Measurements from ENCODE around the gene ABCC5.
"Not testable (repeated sequence)": the region's sequence is repeated elsewhere in the genome, so short reads cannot be mapped to it uniquely, and the experiment has no call there.

Gene ABCC5

DNA sequence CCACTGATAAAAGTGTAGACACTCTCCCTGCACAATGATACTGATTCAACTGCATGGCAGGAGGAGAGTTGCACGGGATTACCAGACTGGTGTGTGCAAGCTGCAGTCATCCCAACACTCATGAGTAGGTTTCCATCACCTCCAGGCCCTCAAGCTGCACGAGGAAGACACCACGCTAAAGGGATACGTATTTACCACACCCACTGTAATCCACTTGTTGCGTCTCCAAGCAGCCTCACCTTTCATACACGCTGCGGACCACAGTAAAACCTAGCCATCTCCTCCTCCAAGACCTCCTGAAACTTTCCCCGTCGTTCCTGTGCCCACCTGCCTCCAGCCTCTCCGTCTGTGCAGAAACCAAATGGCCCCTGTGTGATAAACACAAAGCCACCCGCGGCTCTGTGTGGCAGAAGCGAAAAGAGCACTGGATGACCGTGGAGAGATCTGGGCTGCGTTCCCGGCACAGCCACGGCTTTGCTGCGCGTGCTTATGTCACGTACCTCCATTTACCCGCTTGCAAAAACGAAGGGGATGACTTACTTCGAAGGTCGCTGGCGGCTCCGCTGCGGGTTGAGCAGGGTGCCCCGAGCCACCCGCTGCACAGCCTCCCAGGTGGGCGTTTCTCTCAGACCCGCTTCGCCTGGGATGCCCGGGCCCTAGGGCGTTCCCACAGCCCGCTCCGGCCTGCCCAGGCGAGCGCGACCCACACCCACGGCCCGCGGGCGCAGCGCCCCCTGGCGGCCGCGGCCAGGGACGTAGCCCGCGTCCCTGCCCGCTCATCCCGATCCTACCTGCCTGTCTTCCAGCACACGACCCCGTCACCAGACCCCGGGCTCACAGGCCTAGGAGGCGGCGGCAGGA, 643 bp downstream of the ABCC5 start:
- peak; percentile 16 to 23 for DNase-seq (ENCODE audit: extremely low read depth in 1 of 2, low read depth in 1 of 2)

DNA sequence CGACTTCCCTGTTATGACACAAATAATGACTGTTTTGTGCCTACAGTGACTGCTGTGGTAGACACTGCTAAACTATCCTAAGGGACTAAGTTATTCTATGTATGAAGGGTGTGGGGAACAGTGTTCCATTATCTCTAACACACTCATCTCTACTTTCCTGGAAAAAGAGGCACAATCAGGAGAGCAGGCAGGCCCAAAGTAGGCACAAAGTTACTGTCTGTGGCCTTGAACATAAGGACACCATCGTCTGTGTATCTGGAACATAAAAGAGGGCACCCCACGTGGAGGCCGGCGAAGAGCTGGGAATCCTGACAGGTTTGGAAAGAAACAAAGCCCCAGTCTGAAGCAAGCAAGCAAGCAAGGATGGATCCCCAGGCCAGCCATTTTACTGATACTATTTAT, 1.5 kb downstream of the ABCC5 start:
- no peak for DNase-seq (ENCODE audit: extremely low read depth in 1 of 2, low read depth in 1 of 2)

DNA sequence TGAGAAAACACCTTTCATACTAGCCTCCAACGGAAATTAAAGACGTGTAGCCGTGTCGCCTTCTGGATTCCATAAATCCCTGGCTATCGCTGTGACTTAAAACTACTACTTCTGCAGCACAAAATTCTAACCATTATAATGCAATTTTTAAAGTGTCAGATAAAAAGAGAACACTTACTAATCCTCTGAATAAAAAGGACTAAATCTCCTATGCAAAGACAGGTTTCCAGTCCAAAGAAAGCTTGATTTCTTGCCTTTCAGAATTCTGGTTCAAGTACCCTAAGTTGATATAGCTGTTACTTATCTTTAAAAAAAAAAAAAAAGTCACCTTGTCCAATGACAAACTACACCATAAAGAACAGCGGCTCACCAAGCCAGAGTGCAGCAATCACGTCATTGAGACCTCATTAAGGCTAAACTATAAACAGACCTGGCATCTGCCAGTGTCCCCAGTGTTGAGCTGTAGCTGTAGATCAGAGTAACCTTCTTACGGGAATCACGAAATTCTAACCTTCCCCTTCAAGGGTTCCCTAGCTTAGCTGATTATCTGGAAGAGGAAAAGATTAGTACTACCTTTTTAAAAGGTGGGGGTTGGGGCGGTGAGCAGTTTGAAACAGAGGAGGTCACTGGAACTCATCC, 2.2 kb downstream of the ABCC5 start:
- no peak for DNase-seq (ENCODE audit: extremely low read depth in 1 of 2, low read depth in 1 of 2)

DNA sequence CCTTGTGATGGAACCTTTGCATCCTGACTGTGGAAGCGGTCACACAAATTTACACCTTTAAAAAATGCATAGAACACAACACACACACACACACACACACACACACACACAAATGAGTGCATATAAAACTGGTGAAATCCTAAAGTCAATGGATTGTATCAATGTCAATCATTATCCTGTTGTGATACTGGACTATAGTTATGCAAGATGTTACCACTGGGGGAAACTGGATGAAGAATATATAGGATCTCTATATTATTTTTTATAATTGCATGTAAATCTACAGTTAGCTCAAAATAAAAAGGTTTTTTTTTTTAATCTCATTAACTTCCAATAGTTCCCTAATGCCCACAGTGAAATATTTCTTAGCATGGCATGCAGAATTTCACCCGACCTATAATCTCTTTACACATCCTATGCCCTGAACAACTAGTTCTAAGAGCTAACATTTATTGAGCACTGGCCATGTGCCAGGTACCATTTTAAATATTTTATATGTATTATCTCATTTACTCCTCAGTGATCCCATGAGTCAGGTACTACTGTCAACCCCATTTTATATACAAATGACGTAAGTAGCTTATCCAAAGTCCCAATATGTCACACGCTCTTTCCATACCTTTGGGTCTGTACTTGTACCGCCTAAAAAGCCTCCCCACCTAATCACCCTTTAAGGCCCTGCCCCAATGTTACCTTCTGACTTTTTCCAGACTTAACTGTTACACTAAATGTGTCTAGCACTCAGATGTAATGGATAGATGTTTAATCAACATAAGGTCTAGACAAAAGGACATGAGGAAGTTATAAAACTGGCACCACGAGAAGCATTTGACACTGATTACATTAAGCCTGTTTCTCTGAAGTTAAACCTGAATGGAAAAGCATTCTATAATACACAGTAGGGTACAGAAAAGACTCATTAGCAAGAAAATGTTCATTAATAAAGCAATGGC, 5.5 kb downstream of the ABCC5 start:
- DNase-seq (ENCODE audit: extremely low read depth in 1 of 2, low read depth in 1 of 2) = no peak

DNA sequence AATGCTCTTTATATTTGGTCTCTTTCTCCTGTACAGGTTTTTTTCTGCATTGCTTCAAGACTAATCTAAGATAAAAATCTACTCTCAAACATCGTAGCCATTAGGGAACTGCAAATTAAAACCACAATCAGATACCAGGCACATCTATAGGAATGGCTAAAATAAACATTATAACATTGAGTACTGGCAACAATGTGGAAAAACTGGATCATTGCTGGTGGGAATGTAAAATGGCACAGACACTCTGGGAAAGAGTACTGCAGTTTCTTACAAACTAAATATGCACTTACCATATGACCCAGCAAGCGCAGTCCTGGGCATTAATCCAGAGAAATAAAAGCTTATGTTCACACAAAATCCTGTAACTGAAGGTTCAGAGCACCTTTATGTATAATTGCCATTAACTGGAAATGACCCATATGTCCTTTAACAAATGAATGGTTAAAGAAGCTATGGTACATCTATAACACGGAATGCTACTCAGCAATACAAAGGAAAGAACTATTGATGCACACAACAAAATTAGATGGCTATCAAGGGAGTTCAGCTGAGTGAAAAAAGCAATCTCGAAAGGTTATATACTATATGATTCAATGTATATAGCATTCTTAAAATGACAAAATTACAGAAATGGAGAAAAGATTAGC, 6.3 kb downstream of the ABCC5 start:
- DNase-seq (ENCODE audit: extremely low read depth in 1 of 2, low read depth in 1 of 2) = no peak

DNA sequence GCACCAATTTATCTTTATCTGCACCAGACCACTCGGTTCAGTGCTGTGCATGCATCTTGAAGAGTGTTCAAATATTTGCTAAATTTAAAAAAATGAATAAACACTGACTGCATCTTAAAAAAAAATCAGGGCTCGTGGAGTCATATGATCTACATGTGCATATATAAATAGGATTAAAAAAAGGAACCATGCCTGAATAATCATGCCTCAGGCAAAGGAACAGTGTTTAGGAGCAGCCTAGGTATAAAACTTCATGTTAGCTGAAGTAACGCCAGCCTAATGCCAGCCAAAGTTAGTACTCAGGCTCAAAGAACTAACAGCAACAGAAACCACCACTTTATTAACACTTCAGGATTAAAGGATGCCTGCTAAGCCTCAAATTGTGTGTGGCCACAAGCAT, 9.5 kb downstream of the ABCC5 start:
- no peak for DNase-seq (ENCODE audit: extremely low read depth in 1 of 2, low read depth in 1 of 2)

DNA sequence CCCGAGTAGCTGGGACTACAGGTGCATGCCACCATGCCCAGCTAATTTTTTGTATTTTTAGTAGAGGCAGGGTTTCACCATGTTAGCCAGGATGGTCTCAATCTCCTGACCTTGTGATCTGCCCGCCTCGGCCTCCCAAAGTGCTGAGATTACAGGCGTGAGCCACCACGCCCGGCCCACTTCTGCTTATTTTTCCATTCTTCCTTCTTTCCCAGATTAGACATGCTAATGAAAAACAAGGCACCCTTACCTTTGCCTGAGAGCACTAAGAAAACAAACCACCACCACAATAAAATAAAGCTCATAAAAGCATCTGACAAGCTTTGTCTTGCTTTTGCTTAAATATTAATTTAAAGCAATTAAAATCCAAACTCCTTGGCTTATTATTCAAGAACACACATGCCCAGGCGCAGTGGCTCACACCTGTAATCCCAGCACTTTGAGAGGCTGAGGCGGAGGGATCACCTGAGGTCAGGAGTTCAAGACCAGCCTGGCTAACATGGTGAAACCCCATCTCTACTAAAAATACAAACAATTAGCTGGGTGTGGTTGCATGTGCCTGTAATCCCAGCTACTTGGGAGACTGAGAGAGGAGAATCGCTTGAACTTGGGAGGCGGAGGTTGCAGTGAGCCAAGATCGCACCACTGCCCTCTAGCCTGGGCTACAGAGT, 10.4 kb downstream of the ABCC5 start:
- DNase-seq (ENCODE audit: extremely low read depth in 1 of 2, low read depth in 1 of 2) = not testable (repeated sequence)

DNA sequence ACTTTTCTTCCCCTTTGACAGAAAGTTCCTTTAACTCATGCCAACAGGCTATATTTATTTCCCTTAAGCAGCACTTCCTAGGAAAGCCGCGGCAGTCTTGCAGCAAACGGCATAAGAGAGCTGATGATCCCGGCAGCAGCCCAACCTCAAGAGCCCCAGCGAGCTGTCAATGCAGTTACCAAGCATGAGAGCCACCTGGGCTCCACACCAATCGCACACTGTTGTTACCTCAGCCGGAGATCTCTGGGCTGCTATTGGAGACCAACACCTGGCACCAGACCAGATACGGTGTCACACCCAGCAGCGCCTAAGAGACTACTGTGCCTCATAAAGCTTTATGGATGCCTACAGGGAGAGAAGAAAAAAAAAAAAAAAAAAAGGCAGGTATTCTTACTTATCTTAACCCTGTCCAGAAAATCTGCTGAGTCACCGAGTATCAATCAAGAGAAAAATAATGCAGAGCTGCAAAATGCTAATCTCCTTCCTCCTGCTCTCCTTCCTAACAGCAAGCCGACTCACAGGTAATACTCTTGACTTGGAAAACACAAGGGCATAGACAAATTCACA, 11.7 kb downstream of the ABCC5 start:
- DNase-seq (ENCODE audit: extremely low read depth in 1 of 2, low read depth in 1 of 2) = no peak

DNA sequence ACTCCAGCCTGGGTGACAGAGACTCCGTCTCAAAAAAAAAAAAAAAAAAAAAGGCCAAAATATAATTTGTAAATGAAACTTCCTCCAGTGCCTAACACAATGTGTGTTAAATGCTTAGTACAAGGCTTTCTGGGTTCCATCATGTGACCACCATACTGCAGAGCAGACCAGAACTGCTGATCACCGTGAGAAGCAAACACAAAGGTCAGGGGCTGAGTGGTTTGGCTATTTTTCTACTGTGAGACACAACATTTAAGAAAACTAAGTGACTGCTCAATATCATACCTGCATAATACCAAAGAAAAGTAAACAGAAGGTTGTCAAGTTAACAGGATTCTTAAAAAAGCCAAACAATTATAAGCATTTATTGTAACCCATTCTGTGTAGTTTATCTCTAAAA, 13.2 kb downstream of the ABCC5 start:
- DNase-seq (ENCODE audit: extremely low read depth in 1 of 2, low read depth in 1 of 2) = no peak

DNA sequence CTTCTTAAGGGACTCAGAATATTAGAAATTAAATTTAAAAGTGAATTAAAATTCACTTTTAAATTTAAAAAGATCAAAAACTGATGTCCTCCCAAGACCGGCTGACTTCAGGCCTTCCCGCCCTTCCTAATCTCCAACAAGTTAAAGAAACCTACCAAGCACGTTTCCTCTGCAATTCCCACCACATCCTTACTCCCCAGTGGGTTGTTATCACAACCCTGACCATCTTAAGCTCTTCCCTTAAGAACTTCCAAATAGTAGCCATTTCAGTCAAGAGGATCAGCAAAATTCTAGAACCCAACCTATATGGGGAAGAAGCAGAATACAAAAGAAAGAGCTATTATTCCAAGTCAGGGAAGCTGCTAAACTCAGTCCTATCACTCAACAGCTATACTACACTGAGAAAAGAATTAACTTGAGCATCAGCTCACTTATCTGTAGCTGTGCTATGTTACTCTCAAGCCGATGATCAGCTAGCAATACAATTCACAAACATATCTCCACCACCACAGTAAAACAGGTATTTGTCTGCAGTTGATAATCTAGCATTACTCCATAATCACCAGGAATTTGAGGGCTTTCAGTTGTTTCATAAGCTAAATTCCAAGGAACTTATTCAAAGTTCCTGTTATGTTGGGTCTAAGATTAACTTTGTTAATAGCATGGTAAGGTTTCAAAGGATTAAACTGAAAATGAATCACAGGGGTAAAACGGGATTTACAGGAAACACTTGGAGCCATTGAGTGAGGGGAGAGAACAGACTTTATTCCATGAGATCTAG, 14.3 kb downstream of the ABCC5 start:
- DNase-seq (ENCODE audit: extremely low read depth in 1 of 2, low read depth in 1 of 2) = no peak

DNA sequence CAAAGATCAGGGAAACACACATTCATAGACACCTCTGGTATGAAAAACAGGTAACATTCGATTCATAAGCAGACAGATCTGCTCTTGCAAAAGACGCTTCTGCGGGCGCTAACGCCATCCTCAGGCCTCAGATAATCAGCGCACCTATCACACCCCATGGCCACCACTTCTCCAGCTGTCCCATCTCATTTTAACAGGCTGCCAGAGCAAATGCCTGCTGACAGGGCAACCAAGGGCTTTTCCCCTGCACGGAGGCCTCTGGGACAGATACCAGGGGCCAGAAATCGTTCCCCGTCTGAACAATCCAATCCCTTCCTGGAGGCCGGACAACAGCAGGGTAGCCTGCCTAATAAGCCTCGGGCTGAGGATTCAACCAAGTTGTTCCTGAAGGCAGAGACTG, 15.2 kb downstream of the ABCC5 start:
- DNase-seq (ENCODE audit: extremely low read depth in 1 of 2, low read depth in 1 of 2) = no peak

DNA sequence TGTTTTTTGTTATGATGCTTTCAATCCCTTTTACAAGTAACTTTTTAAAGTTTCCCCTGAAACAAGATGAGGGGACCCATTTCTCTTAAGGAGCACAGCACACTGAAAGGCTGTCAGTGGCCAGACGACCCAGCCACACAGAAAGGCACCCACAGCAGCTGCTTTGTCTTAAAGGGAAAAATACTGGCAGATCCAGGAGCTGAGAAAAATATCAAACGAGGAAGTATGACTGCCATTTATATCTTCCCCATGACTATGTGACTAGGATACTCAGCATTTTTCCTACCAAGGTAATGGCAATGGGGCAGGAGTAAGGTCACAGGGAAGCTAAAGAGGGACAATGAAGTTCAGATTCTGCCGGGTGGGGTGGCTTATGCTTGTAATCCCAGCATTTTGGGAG, 15.9 kb downstream of the ABCC5 start:
- no peak for DNase-seq (ENCODE audit: extremely low read depth in 1 of 2, low read depth in 1 of 2)

DNA sequence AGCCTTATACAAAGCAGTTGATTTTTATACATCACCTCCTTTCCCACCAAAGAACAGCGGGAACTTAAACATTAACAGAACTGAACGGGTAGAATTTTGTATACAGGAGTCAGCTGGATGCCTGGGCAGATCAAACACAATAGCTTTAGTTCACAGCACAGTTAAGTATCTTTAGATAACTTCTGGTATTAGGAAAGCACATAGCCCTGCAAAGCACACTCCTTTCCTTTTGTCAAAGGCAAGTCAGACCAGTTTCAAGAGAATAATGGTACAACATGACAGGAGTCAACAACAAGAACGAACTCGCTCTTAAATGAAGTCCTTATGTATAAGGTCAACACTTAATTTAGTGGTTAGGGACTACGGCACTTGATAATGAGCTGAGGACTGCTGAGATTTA, 26.3 kb downstream of the ABCC5 start:
- DNase-seq (ENCODE audit: extremely low read depth in 1 of 2, low read depth in 1 of 2) = no peak

DNA sequence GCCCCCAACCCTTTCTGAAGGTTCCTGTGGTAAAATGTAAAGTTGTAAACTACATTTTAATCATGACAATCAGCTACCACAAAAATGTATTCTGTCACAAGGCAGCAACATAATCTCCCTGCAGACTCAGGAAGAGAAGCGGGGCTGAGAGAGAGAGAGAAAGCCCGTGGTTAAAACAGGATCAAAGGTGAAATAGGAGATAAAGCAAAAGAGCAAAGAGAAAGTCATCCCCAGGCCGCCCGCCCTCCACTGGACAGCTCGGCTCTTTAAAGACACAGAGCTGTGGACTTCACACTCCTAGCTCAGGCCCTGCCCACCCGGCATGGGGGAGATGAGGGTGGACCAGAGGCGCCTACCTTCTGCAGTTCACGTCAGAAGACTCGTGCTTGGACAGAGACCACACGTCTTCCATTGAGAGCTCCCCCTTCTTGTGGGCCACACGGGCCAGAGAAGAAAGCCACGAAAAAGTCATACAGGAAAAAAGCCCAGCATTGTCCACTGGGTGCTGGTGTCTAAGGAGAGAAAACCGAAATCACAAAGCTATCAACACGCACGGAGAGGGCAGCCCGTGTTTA, 29.4 kb downstream of the ABCC5 start:
- DNase-seq (ENCODE audit: extremely low read depth in 1 of 2, low read depth in 1 of 2) = no peak

DNA sequence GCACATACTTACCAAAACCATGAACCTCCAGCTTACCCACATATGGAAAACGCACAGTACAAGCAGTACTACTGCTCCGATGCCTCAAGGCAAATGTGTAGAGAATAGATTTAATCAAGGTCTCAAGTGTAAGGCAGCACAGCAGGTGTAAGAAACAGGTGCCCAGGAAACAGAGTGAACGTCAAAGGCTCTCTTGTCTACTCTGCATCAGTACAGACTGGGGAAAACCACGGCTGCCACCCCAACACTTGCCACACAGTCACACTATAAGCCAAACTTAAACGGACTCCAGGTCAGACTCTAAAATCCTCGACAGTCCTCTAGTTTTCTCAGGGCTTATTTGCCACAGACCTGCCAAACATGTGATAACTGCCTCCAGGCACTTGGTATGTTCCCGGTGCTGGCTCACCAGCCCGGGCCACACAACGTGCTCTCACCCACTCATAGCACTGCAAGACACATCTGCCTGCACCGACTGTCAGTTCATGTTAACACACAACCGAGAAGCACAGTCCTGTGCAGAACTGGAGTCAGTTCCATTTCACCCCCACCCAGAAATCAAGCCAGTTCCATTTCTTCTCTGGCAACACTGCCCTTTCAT, 30.6 kb downstream of the ABCC5 start:
- no peak for DNase-seq (ENCODE audit: extremely low read depth in 1 of 2, low read depth in 1 of 2)

DNA sequence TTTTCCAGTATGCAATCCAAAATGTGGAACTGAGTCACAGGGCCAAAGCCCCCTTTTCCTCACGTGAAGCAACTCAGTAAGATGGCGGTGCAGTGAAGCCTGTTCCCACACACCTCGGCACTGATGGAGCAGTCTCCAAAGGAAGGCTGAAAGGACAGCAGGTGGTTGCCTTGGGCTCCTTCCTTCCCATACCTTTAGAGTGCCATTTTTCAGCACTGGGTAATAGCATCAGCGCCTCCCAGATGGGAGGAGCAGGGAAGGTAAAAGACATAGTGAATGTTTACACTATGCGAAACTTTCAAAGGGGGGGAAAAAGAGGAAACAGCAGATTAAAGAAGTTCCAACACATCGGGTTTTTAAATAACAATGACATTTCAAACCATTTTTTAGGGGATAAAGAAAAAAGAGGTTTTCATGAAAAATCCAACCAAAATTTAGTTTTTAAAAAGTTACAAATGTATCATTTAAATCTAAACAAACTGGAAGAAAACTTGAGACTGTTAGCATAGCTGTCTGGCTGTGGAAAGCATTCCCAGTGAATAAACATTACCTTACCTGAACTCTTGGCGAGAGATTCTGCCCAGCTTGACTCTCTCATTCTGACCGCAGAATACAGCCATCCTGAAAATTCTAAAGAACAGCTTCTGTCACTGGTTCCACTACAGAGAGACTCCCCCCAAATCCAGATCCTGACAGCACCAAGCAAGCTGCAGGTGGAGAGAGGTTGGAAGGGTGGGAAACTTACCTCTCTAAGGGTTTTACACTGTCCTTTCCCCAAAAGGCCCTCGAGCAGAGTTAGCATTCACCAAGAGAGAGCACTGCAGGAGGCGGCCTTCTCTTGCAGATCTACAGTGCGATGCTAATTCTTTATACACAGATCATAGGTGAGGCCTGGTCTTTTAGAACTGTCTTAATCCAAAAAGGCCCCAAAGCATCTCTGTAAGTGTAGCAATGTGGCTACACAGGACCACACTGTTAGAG, 32.6 kb downstream of the ABCC5 start:
- DNase-seq (ENCODE audit: extremely low read depth in 1 of 2, low read depth in 1 of 2) = no peak

DNA sequence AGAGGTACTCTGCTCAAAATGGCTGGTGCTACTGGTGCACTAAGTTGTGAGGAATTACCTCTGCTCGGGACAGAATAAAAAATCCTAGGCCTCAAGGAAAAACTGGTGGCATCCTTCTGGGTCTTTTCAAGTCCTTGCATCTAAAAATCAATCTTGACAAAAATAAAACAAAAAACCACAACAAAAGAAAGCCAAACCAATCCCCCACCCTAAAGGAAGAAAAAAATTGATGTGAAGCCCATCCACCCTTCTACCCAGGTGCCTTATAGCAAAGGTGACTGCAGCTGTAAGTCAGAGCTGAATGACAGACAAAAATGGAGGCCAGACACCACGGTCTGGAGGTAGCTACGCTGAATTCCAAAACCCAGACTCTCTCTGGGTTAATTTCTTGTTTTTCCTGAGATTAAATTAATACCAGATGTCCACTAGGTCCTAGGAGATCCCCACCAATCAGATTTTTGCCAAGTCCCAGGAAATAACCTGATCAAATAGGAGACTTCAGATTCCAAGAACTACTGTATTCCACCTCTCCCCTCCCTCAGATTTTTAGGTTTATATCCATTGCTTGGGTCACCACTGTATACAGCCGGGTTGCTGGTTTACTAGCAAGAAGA, 33.5 kb downstream of the ABCC5 start:
- no peak for DNase-seq (ENCODE audit: extremely low read depth in 1 of 2, low read depth in 1 of 2)
